GM19372 (cell line): ENCODE measurements around the gene HTRA2.

Source experiments
- ATAC-seq: cut with Tn5 transposase; IDR thresholded peaks from one replicate; pipeline ENCODE4 v1.9.1; 2021; ENCODE audit warnings: mild to moderate bottlenecking, low read depth, moderate library complexity; ENCODE audit not compliant: unreplicated experiment

HTRA2 gene

GRCh38 chr2:74581463-74581862 lies 51.7 kb downstream of the HTRA2 start:
- ATAC-seq, result no peak

DNA sequence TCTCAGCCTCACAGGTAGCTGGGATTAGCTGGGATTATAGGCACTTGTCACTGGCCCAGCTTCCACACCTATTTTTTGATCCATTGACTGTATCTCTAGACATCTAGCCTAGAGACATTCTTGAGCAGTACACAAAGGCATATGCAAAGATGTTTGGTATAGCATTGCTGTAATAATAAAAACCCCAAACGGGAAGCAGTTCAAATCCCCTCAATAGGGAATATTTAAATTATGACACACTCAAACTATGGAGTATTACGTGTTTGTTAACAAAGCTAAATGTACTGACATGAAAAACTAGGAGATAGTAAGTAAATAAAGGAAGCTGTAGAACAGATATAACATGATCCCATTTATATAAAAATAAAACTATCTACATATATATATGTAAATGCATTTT lies 52.5 kb downstream of the HTRA2 start:
- no peak for ATAC-seq
